ENCODE measurements around the gene DRD4. TPM values are rescaled to one million over a fixed set of nuclear protein-coding genes. Genes with fewer than 3 reads are reported as not detected.

Gene DRD4
- total and polyA plus RNA-seq, 9 of the 15 experiments (the other 6 are each of a cell fraction or from before 2014, with no cell fraction given), result 0.04 to 0.95 (median 0.21) TPM; not detected in 5

- Histone ChIP-seq H3K27ac (ENCODE audit: extremely low read depth, low read depth, low read length) (no peak overlapping the region), H3K9me1 (ENCODE audit: control insufficient read depth, insufficient read depth, low read length) (no peaks in the 10 kb centered on the region), H3K79me2 (ENCODE audit: control insufficient read depth, insufficient read depth, low read length) (no peaks in the 10 kb centered on the region; the same call in 1 of the 3 replicates), H3K9ac (ENCODE audit: insufficient read depth in 1 of 2, low read depth in 2 of 2, low read length in 2 of 2) (peak overlapping the region in 1 of 2 experiments; percentile 29; a peak in 1 of 4 replicates), H3K4me2 (ENCODE audit: insufficient read depth, low read length) (no peak overlapping the region), H3K36me3 (ENCODE audit: control insufficient read depth, insufficient read depth, low read length) (peaks cover 87% of the 10 kb centered on the region), H3K27me3 (ENCODE audit: control insufficient read depth in 2 of 2, insufficient read depth in 2 of 2, low read length in 2 of 2) (no peaks in the 10 kb centered on the region), H4K20me1 (replicated peaks; ENCODE audit: control insufficient read depth, insufficient read depth, low read length) (no peaks in the 10 kb centered on the region), H2AFZ (ENCODE audit: low read depth, low read length) (no peak overlapping the region), H3K4me1 (replicated peaks in 1 of 2; ENCODE audit: control insufficient read depth in 2 of 2, insufficient read depth in 2 of 2, low read length in 2 of 2) (peaks cover 0 to 17% of the 10 kb centered on the region in 2 experiments; a peak in 1 of 5 replicates), H3K4me3 (no peak overlapping the region), H3K9me3 (replicated peaks; ENCODE audit: control insufficient read depth, insufficient read depth, low read depth, low read length) (no peaks in the 10 kb centered on the region)
- BruUV-seq (replicated peaks), result no TSS peak
- POLR2A ChIA-PET, result interaction anchor here (0.7 to 1.7 kb wide), 3 partner anchors 9 to 48 kb away, joined by 3 to 4 read pairs (median 3); no protein-coding TSS in a partner anchor
- WGBS (ENCODE audit: insufficient coverage, low coverage, missing lambda C conversion rate), result 96% methylated on average over 10 of the region's 10 CpGs
- CTCF ChIA-PET (ENCODE audit: low intra/inter-chr PET ratio), result no interaction called here
- no peak for ATAC-seq
- TF ChIP-seq FOXJ3 (CRISPR knock-in tag; IDR thresholded peaks at IDR 0.05) (no peak), PHF20 (IDR thresholded peaks at IDR 0.05; ENCODE audit: partially characterized antibody) (no peak), CBFA2T3 (IDR thresholded peaks at IDR 0.05) (no peak), ZNF785 (CRISPR knock-in tag; IDR thresholded peaks at IDR 0.05) (no peak), SMARCA4 (IDR thresholded peaks at IDR 0.05) (no peak), NBN (IDR thresholded peaks at IDR 0.05; ENCODE audit: low read depth) (no peak), CREM (IDR thresholded peaks at IDR 0.05; ENCODE audit: low read depth) (no peak), FIP1L1 (IDR thresholded peaks at IDR 0.05; ENCODE audit: low read depth, low read length, poor library complexity, severe bottlenecking) (no peak), ZNF277 (CRISPR knock-in tag; IDR thresholded peaks at IDR 0.05; ENCODE audit: borderline replicate concordance) (no peak), HCFC1 (IDR thresholded peaks at IDR 0.05; ENCODE audit: low read depth, low read length) (no peak)
- no peak for FAIRE-seq
- in situ Hi-C loops (cut with MboI) (no loop called here), intact Hi-C loops (cut with micrococcal nuclease) (no loop called here)
- DNase-seq (ENCODE audit: extremely low read depth in 1 of 4, low spot score in 3 of 4), result no peak
Measured at GRCh38 chr11:596374-596773, 40.7 kb upstream of the DRD4 start.
